Left ventricle myocardium inferior (tissue), 1 donor: Measurements from ENCODE around the gene NINL. TPM values are rescaled to one million over a fixed set of nuclear protein-coding genes. Genes with fewer than 3 reads are reported as not detected.
"Not testable (repeated sequence)": the region's sequence is repeated elsewhere in the genome, so short reads cannot be mapped to it uniquely, and the experiment has no call there.

Experiments
- DNase-seq: peaks from one replicate; pipeline ENCODE4 v3.0.0-alpha.2; 2020
- H3K27ac ChIP-seq: fragments of 200-600 bp; replicated peaks from 2 replicates; pipeline ENCODE4 v1.8.0; 2021
- H3K27me3 ChIP-seq: fragments of 200-600 bp; 2 replicates; pipeline ENCODE4 v1.8.0; 2021; ENCODE audit warnings: low read depth
- H3K36me3 ChIP-seq: fragments of 200-600 bp; 2 replicates; pipeline ENCODE4 v1.8.0; 2021
- H3K4me1 ChIP-seq: fragments of 200-600 bp; 2 replicates; pipeline ENCODE4 v1.8.0; 2021
- H3K4me3 ChIP-seq: fragments of 200-600 bp; 2 replicates; pipeline ENCODE4 v1.8.0; 2021; ENCODE audit warnings: mild to moderate bottlenecking, moderate library complexity
- H3K9me3 ChIP-seq: fragments of 200-600 bp; replicated peaks from 2 replicates; pipeline ENCODE4 v1.8.0; 2021
- CTCF ChIP-seq: fragments of 200-600 bp; IDR thresholded peaks from 2 replicates; pipeline ENCODE4 v1.8.0; 2021; ENCODE audit warnings: antibody characterized with exemption, mild to moderate bottlenecking, borderline replicate concordance
- intact Hi-C: fragments of 100-400 bp; cut with micrococcal nuclease; formaldehyde crosslinking; loops from one replicate; pipeline ENCODE4 v1.11.0; 2022
- total RNA-seq: library from RNA; stranded (reverse); fragmentation: NEBNext Ultra II Directional; extraction: Animal tissue kit (Norgen Biotek cat#: 25700); gene quantifications from one replicate; pipeline ENCODE4 v1.2.1, GENCODE V29; 2021
- donor health status: DM: no; HTN: yes; CAD: no; lungs with severe emphysema.

NINL gene
- total RNA-seq, 1 donor from 2014 or later: 1.8 TPM

GRCh38 chr20:25601659-25602058 is 16.3 kb upstream of the NINL start:
- Histone ChIP-seq H3K27ac (no peak overlapping the region), H3K36me3 (no peaks in the 10 kb centered on the region), H3K9me3 (no peaks in the 10 kb centered on the region), H3K4me1 (no peaks in the 10 kb centered on the region), H3K27me3 (no peaks in the 10 kb centered on the region), H3K4me3 (no peak overlapping the region)
- no peak for DNase-seq
- intact Hi-C loops: no loop called here
- TF ChIP-seq CTCF: no peak

GRCh38 chr20:25600632-25601031 is 15.3 kb upstream of the NINL start:
- intact Hi-C loops: no loop called here
- no peaks in the 10 kb centered on the region for H3K27me3 ChIP-seq
- H3K4me1 ChIP-seq: no peaks in the 10 kb centered on the region
- TF ChIP-seq CTCF: no peak
- H3K27ac ChIP-seq: no peak overlapping the region
- H3K36me3 ChIP-seq: no peaks in the 10 kb centered on the region
- H3K4me3 ChIP-seq: no peak overlapping the region
- H3K9me3 ChIP-seq: no peaks in the 10 kb centered on the region
- DNase-seq: no peak

GRCh38 chr20:25592135-25592852 is 7.0 kb upstream of the NINL start:
- Histone ChIP-seq H3K4me1 (no peaks in the 10 kb centered on the region), H3K27me3 (no peaks in the 10 kb centered on the region), H3K9me3 (no peaks in the 10 kb centered on the region), H3K36me3 (no peaks in the 10 kb centered on the region), H3K4me3 (no peak overlapping the region), H3K27ac (no peak overlapping the region)
- DNase-seq: no peak
- intact Hi-C loops: no loop called here
- TF ChIP-seq CTCF: no peak

- intact Hi-C loops, H3K27ac ChIP-seq, DNase-seq, H3K4me1 ChIP-seq, H3K36me3 ChIP-seq, H3K9me3 ChIP-seq, H3K27me3 ChIP-seq, H3K4me3 ChIP-seq: not testable (repeated sequence)
Measured at GRCh38 chr20:25590778-25591177, 5.4 kb upstream of the NINL start.

GRCh38 chr20:25588491-25588890 is 3.2 kb upstream of the NINL start:
- Histone ChIP-seq H3K4me1 (peaks cover 12% of the 10 kb centered on the region), H3K4me3 (no peak overlapping the region), H3K9me3 (no peaks in the 10 kb centered on the region), H3K36me3 (no peaks in the 10 kb centered on the region), H3K27me3 (peaks cover 21% of the 10 kb centered on the region), H3K27ac (no peak overlapping the region)
- no peak for DNase-seq
- intact Hi-C loops: no loop called here
- TF ChIP-seq CTCF: no peak

- Histone ChIP-seq H3K4me1 (peaks cover 12% of the 10 kb centered on the region), H3K27ac (no peak overlapping the region), H3K4me3 (no peak overlapping the region), H3K36me3 (no peaks in the 10 kb centered on the region), H3K9me3 (no peaks in the 10 kb centered on the region), H3K27me3 (peaks cover 30% of the 10 kb centered on the region)
- TF ChIP-seq CTCF: no peak
- intact Hi-C loops: no loop called here
- DNase-seq: no peak
Measured at GRCh38 chr20:25587536-25587935, 2.2 kb upstream of the NINL start.
